A549 (cell line): ENCODE measurements around the gene FOXS1. TPM values are rescaled to one million over a fixed set of nuclear protein-coding genes. Genes with fewer than 3 reads are reported as not detected.

Source experiments
- ATAC-seq, 2 experiments: fragments of 200-7000 bp in 1 of 2; fragments of >200 bp in 1 of 2; cut with Nextera tagmentation in 1 of 2; cut with Tn5 transposase in 1 of 2; 3 replicates each; pipeline versions ENCODE4 v1.8.0 to v1.9.1; 2018 to 2020; ENCODE audit warnings: mild to moderate bottlenecking in 1 of 2, moderate library complexity in 1 of 2
- CTCF ChIA-PET: fragments of 300-600 bp; sonication (Branson Sonifier 250); formaldehyde crosslinking; extraction: SDS; loops from one replicate; lab custom pipeline; 2021; ENCODE audit warnings: antibody characterized with exemption, inconsistent platforms; lab: Yijun Ruan, JAX
- POLR2A ChIA-PET: fragments of 350-600 bp; formaldehyde crosslinking; extraction: SDS; loops from one replicate; lab custom pipeline; 2021; ENCODE audit warnings: antibody characterized with exemption, inconsistent platforms; lab: Yijun Ruan, JAX
- DNase-seq, 2 experiments: peaks; one replicate each; pipeline versions ENCODE4 v3.0.0 to v3.0.0-alpha.2; 2011 to 2016; ENCODE audit warnings: low read depth in 1 of 2, low spot score in 1 of 2
- FAIRE-seq: peaks from 2 replicates; lab custom pipeline; 2011; peaks lifted over from hg19 to GRCh38; lab: Jason Lieb, UNC
- H3K27ac ChIP-seq, 2 experiments: fragments of >200 bp; sonication (Bioruptor Twin); formaldehyde crosslinking; 3 replicates each; pipeline ENCODE4 v1.5.1; 2016 to 2017
- H3K4me1 ChIP-seq: fragments of >200 bp; sonication (Bioruptor Twin); formaldehyde crosslinking; 3 replicates; pipeline ENCODE4 v1.6.1; 2016
- H3K4me2 ChIP-seq: fragments of >200 bp; sonication (Bioruptor Twin); formaldehyde crosslinking; 3 replicates; pipeline ENCODE4 v1.6.1; 2016
- H3K4me3 ChIP-seq: fragments of >200 bp; sonication (Bioruptor Twin); formaldehyde crosslinking; 3 replicates; pipeline ENCODE4 v1.5.1; 2016
- H3K9me3 ChIP-seq: fragments of >200 bp; sonication (Bioruptor Twin); formaldehyde crosslinking; 3 replicates; pipeline ENCODE4 v1.6.1; 2016
- ATOH8 ChIP-seq: fragments of 250-450 bp; sonication (Bioruptor Pico); IDR thresholded peaks from 2 replicates; pipeline ENCODE4 v1.5.0; 2020; ENCODE audit warnings: low read depth, mild to moderate bottlenecking, moderate library complexity
- CHD4 ChIP-seq: fragments of 200-600 bp; sonication (generic); IDR thresholded peaks from 2 replicates; pipeline ENCODE4 v1.6.1; 2016; ENCODE audit warnings: antibody characterized with exemption, mild to moderate bottlenecking, borderline replicate concordance
- EHF ChIP-seq: fragments of 250-450 bp; sonication (Bioruptor Pico); IDR thresholded peaks from 2 replicates; pipeline ENCODE4 v1.5.0; 2020; ENCODE audit warnings: mild to moderate bottlenecking
- EHMT2 ChIP-seq: fragments of 200-600 bp; sonication (generic); IDR thresholded peaks from 2 replicates; pipeline ENCODE4 v1.6.1; 2016; ENCODE audit warnings: antibody characterized with exemption, low read depth, mild to moderate bottlenecking, moderate library complexity
- FOSL2 ChIP-seq, 2 experiments: fragments of 450-650 bp in 1 of 2; fragments of >200 bp in 1 of 2; sonication (Bioruptor Twin) in 1 of 2; formaldehyde crosslinking; IDR thresholded peaks; 2 replicates each; pipeline versions ENCODE4 v1.5.0 to v1.6.1; 2016 to 2020; ENCODE audit warnings: mild to moderate bottlenecking in 1 of 2, moderate library complexity in 1 of 2
- GATA3 ChIP-seq: IDR thresholded peaks from 2 replicates; pipeline ENCODE4 v1.6.1; 2012; ENCODE audit warnings: borderline replicate concordance
- HEYL ChIP-seq: fragments of 250-450 bp; sonication (Bioruptor Pico); IDR thresholded peaks from 2 replicates; pipeline ENCODE4 v1.8.0; 2021; ENCODE audit warnings: mild to moderate bottlenecking, moderate library complexity
- HOXB5 ChIP-seq: fragments of 250-450 bp; sonication (Bioruptor Pico); IDR thresholded peaks from 2 replicates; pipeline ENCODE4 v1.5.0; 2020; ENCODE audit warnings: mild to moderate bottlenecking, moderate library complexity
- KDM1A ChIP-seq: fragments of 200-600 bp; sonication (generic); IDR thresholded peaks from 2 replicates; pipeline ENCODE4 v1.6.1; 2016; ENCODE audit warnings: low read depth, mild to moderate bottlenecking
- KDM5A ChIP-seq: fragments of 200-600 bp; sonication (generic); IDR thresholded peaks from 2 replicates; pipeline ENCODE4 v1.6.1; 2016; ENCODE audit warnings: antibody characterized with exemption, mild to moderate bottlenecking
- MAX ChIP-seq: IDR thresholded peaks from 2 replicates; pipeline ENCODE4 v1.6.1; 2012
- MAZ ChIP-seq: fragments of 150-350 bp; IDR thresholded peaks from 2 replicates; pipeline ENCODE4 v1.6.1; 2014; ENCODE audit warnings: antibody characterized with exemption, low read depth, low read length, borderline replicate concordance
- POLR2AphosphoS2 ChIP-seq: conservative IDR thresholded peaks from 2 replicates; pipeline ENCODE4 v1.6.1; 2012; ENCODE audit warnings: low read length, improper control_type of control experiment, inconsistent platforms
- RCOR1 ChIP-seq: fragments of 150-350 bp; IDR thresholded peaks from 2 replicates; pipeline ENCODE4 v1.6.1; 2014; ENCODE audit warnings: antibody characterized with exemption, low read length, low read depth
- RFX5 ChIP-seq: fragments of 450-650 bp; IDR thresholded peaks from 2 replicates; pipeline ENCODE4 v1.7.1; 2014; ENCODE audit warnings: antibody characterized with exemption, mild to moderate bottlenecking, moderate library complexity
- TFCP2L1 ChIP-seq: fragments of 250-450 bp; sonication (Bioruptor Pico); IDR thresholded peaks from 2 replicates; pipeline ENCODE4 v1.5.0; 2021; ENCODE audit warnings: mild to moderate bottlenecking
- ZSCAN20 ChIP-seq: fragments of 250-450 bp; sonication (Bioruptor Pico); IDR thresholded peaks from 2 replicates; pipeline ENCODE4 v1.8.0; 2022; ENCODE audit warnings: mild to moderate bottlenecking, moderate library complexity
- WGBS: methylation state at CpG from one replicate; pipeline ENCODE4 v1.1.6; 2017; ENCODE audit errors: missing lambda C conversion rate; 5-methylcytosine and 5-hydroxymethylcytosine counted together
- polyA plus RNA-seq, 4 experiments: library from polyadenylated mRNA; depleted of rRNA in 3 of 4; stranded (reverse); fragments of >200 nt; fragmentation: RNase III in 1 of 4; extraction: RNeasy Plus Mini Kit Qiagen cat#74134 plus additional on column Dnase treatment in 1 of 4; gene quantifications; 2 replicates in 3 of 4; 3 replicates in 1 of 4; pipeline ENCODE4 v1.2.3, GENCODE V29; 2011 to 2017
- TF ChIP-seq, protein P1 (sequence below): fragments of >200 bp; sonication (Bioruptor Twin); formaldehyde crosslinking; IDR thresholded peaks from 3 replicates; pipeline ENCODE4 v1.6.1; 2016
- TF ChIP-seq, protein P2 (sequence below): fragments of 250-450 bp; sonication (Bioruptor Pico); IDR thresholded peaks from 2 replicates; pipeline ENCODE4 v1.5.0; 2021; ENCODE audit warnings: mild to moderate bottlenecking, moderate library complexity, borderline replicate concordance

Gene FOXS1
- polyA plus RNA-seq, 2 of the 4 experiments (the other 2 are of a cell fraction): 1.5 to 3.7 TPM

DNA sequence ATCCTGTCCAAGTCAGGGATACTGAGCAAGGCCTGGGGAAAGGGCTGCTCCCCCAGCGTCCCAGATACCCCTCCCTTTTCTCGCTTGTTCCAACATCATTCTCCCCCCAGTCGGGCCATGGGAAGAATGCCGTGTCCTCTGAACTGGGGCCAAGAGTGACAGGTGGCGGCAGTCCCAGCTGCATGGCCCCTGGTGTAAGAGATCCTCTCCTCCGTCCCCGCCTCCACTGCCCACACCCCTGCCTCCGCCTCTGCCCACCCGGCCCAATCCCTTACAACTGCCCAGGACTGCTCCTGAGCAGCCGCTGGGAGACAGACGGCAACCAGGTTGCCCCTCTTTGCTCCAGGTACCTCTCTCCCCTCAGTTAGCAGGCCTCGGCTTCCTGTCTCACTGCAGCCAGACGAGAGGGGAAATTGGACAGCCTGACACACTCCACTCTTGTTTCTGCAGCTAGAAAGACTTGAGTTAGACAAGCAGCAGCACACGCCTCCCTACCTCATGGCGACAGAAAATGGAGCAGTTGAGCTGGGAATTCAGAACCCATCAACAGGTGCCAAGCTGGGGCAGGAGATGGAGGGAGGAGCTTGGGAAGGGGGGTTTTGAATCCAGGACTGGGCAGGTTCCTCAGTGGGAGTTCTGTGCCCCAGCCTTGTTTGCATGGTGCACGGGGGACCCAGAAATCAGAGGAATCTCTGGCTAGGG, 26.2 kb downstream of the FOXS1 start, which contains the start of gene MYLK2:
TSS of gene MYLK2 (plus strand) at position 274 of the 702 bp plus-strand sequence. CDS start at position 499, 225 bp downstream.
- H3K27ac ChIP-seq: no peak within 1 kb of the TSS
- H3K4me2 ChIP-seq: no peak within 1 kb of the TSS
- H3K9me3 ChIP-seq: no peaks in the 10 kb centered on the region
- DNase-seq (no peak), ATAC-seq (no peak)
- H3K4me1 ChIP-seq: peaks cover 19% of the 10 kb centered on the region; the same call in 2 of the 3 replicates
- 83% methylated on average over 16 of the region's 16 CpGs for WGBS
- TF ChIP-seq KDM1A: no peak
- TF ChIP-seq, protein P1, sequence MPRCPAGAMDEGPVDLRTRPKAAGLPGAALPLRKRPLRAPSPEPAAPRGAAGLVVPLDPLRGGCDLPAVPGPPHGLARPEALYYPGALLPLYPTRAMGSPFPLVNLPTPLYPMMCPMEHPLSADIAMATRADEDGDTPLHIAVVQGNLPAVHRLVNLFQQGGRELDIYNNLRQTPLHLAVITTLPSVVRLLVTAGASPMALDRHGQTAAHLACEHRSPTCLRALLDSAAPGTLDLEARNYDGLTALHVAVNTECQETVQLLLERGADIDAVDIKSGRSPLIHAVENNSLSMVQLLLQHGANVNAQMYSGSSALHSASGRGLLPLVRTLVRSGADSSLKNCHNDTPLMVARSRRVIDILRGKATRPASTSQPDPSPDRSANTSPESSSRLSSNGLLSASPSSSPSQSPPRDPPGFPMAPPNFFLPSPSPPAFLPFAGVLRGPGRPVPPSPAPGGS: no peak
- no peak for TF ChIP-seq GATA3
- no peak for TF ChIP-seq ATOH8 (CRISPR knock-in tag)
- no peak for TF ChIP-seq RFX5
- no peak for TF ChIP-seq EHMT2
- TF ChIP-seq MAX: no peak
- TF ChIP-seq FOSL2 (IDR thresholded peaks at IDR 0.05): no peak
- no peak for TF ChIP-seq FOSL2 (CRISPR knock-in tag; IDR thresholded peaks at IDR 0.05)
- no peak for TF ChIP-seq TFCP2L1 (CRISPR knock-in tag)
- no peak for TF ChIP-seq RCOR1
- TF ChIP-seq EHF (CRISPR knock-in tag): no peak
- no peak for TF ChIP-seq MAZ
- TF ChIP-seq HEYL (CRISPR knock-in tag): no peak
- no peak for TF ChIP-seq POLR2AphosphoS2
- TF ChIP-seq HOXB5: no peak
- no peak for TF ChIP-seq CHD4
- TF ChIP-seq, all 56 proteins: peak for 0
- ChIA-PET POLR2A (no interaction called here), CTCF (interaction anchor here (0.7 to 5.9 kb wide), 10 partner anchors 12 to 212 kb away, joined by 3 to 133 read pairs (median 7); partner anchors contain the start of gene PDRG1)
- FAIRE-seq: no peak
- no peak within 1 kb of the TSS for H3K4me3 ChIP-seq

DNA sequence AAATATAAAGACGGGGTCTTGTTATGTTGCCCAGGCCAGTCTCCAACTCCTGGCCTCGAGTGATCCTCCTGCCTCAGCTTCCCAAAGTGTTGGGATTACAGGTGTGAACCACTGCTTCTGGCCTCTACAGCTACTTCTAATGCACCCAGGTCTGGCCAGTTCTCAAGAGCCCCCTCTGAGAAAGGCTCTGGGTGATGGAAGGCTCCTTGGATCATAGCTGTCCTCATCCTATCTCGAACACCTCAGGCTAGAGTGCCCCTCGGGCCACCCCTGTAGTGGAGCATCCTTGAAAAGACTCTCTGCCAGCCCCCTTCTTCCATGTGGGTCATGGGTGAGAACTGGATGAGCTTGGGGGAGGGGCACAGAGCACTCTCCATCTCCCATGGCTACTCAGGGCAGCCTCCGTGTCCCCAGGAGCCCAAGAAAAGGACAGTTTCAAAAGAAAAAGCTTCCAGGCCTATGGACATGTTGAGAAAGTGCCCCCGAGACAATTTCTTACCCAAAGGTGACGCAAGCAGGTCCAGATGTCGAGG, 27.0 kb downstream of the FOXS1 start:
- peaks cover 11% of the 10 kb centered on the region; the same call in 2 of the 3 replicates for H3K4me1 ChIP-seq
- ChIA-PET CTCF (interaction anchor here (0.7 to 4.5 kb wide), 9 partner anchors 11 to 274 kb away, joined by 3 to 29 read pairs (median 3); no protein-coding TSS in a partner anchor), POLR2A (no interaction called here)
- no peak overlapping the region for H3K27ac ChIP-seq
- WGBS: 75% methylated on average over 8 of the region's 8 CpGs
- no peak overlapping the region for H3K4me3 ChIP-seq
- H3K4me2 ChIP-seq: no peak overlapping the region
- no peaks in the 10 kb centered on the region for H3K9me3 ChIP-seq
- no peak for TF ChIP-seq KDM5A
- ATAC-seq (no peak), DNase-seq (no peak), FAIRE-seq (no peak)

DNA sequence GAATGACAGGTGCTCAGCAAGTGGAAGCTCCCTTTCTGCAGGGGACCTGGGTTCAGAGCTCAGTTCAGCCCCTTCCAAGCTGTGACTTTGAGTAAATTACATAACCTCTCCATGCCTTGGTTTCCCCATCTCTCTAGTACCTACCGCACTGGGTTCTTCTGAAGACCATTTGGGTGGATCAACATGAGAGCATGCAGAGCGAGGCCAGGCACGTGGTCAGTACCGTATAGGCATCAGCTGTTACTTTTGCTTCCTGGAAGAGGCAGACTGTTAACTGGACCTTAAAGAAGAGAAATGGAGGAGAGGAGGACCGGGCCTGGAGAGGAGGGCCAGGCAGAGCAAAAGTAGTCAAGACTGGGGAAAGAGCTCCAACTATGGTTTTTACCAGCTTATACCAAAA, 27.9 kb downstream of the FOXS1 start:
- no peak for ATAC-seq
- H3K27ac ChIP-seq: no peak overlapping the region
- CTCF ChIA-PET: interaction anchor here (0.5 to 4.5 kb wide), 17 partner anchors 11 to 275 kb away, joined by 3 to 29 read pairs (median 3); no protein-coding TSS in a partner anchor
- TF ChIP-seq ZSCAN20 (no peak), KDM1A (no peak)
- TF ChIP-seq, protein P2, sequence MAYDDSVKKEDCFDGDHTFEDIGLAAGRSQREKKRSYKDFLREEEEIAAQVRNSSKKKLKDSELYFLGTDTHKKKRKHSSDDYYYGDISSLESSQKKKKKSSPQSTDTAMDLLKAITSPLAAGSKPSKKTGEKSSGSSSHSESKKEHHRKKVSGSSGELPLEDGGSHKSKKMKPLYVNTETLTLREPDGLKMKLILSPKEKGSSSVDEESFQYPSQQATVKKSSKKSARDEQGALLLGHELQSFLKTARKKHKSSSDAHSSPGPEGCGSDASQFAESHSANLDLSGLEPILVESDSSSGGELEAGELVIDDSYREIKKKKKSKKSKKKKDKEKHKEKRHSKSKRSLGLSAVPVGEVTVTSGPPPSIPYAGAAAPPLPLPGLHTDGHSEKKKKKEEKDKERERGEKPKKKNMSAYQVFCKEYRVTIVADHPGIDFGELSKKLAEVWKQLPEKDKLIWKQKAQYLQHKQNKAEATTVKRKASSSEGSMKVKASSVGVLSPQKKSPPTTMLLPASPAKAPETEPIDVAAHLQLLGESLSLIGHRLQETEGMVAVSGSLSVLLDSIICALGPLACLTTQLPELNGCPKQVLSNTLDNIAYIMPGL (CRISPR knock-in tag): no peak
- TF ChIP-seq, all 56 proteins: peak for 0
- Histone ChIP-seq H3K4me3 (no peak overlapping the region), H3K4me1 (peaks cover 5% of the 10 kb centered on the region; the same call in 2 of the 3 replicates), H3K4me2 (no peak overlapping the region), H3K9me3 (no peaks in the 10 kb centered on the region)
- POLR2A ChIA-PET: no interaction called here
- no peak for DNase-seq
- FAIRE-seq: no peak
- 74% methylated on average over 5 of the region's 5 CpGs for WGBS
